Right lobe of liver (tissue), 4 donors: Measurements from ENCODE around the gene DSCAM.

ENCODE experiments used
- CTCF ChIP-seq, 4 donors: fragments of 200-600 bp in 3 of 4; fragments of 450-650 bp in 1 of 4; IDR thresholded peaks; one replicate each; pipeline versions ENCODE4 v1.5.1 to v1.8.0; 2016 to 2022; ENCODE audit warnings: antibody characterized with exemption in 4 of 4, mild to moderate bottlenecking in 2 of 4
- POLR2A ChIP-seq: fragments of 450-650 bp; IDR thresholded peaks from one replicate; pipeline ENCODE4 v1.6.1; 2017; ENCODE audit warnings: antibody characterized with exemption, mild to moderate bottlenecking
- donor health status: DM: no; HTN: no; CAD: no.
- donor health status: DM: no; HTN: no; CAD: no.
- donor health status: DM: no; HTN: yes; CAD: no.

- no peak for TF ChIP-seq CTCF (IDR thresholded peaks at IDR 0.05)
- no peak for TF ChIP-seq POLR2A
These were observed 421.0 kb downstream of the DSCAM start for GRCh38 chr21:40425981-40426380.
